Adipose tissue (tissue), 3 donors: ENCODE data around the gene NECTIN1. TPM values are rescaled to one million over a fixed set of nuclear protein-coding genes. Genes with fewer than 3 reads are reported as not detected.

Source experiments
- H3K27ac ChIP-seq: one replicate; pipeline ENCODE4 v1.5.1; 2013; ENCODE audit warnings: low read depth, low read length
- WGBS, 3 donors: extraction: QIAGEN DNeasy Blood & Tissue Kit; methylation state at CpG; one replicate each; pipeline ENCODE4 v1.1.7; 2013; 5-methylcytosine and 5-hydroxymethylcytosine counted together
- polyA plus RNA-seq, 3 donors: library from polyadenylated mRNA; stranded (reverse); fragments of 200-250 nt; gene quantifications; one replicate each; pipeline ENCODE4 v1.2.3, GENCODE V29; 2013
- donor health status: healthy with polysubstance abuse.
- donor health status: Bipolar disorder and iron deficiency.
- donor health status: healthy.

Gene NECTIN1
- polyA plus RNA-seq, 3 donors = 2.7 to 9.4 (median 3.9) TPM

GRCh38 chr11:119592642-119593041 lies 136.4 kb downstream of the NECTIN1 start:
- H3K27ac ChIP-seq = no peak overlapping the region
- WGBS, 3 donors = 39 to 83% (median 49%) methylated on average over 5 of the region's 5 CpGs

GRCh38 chr11:119591836-119592310 lies 137.1 kb downstream of the NECTIN1 start:
- H3K27ac ChIP-seq = no peak overlapping the region
- WGBS, 3 donors = 71 to 81% (median 78%) methylated on average over 5 of the region's 5 CpGs

- WGBS, 3 donors = 87 to 94% (median 92%) methylated on average over 4 of the region's 4 CpGs
- no peak overlapping the region for H3K27ac ChIP-seq
These were observed 138.2 kb downstream of the NECTIN1 start for GRCh38 chr11:119590651-119591351.

GRCh38 chr11:119589001-119589400 lies 140.0 kb downstream of the NECTIN1 start:
- H3K27ac ChIP-seq = no peak overlapping the region
